ENCODE data around the gene KCNC3.

- TF ChIP-seq CTCF (conservative IDR thresholded peaks at IDR 0.05; ENCODE audit: low read depth in 2 of 2) (no peak), EZH2 (IDR thresholded peaks at IDR 0.05; ENCODE audit: low read depth, unreplicated experiment) (no peak), POLR2AphosphoS5 (IDR thresholded peaks at IDR 0.05; ENCODE audit: low read depth) (no peak), NANOG (IDR thresholded peaks at IDR 0.05; ENCODE audit: borderline replicate concordance) (no peak), EZH2phosphoT487 (IDR thresholded peaks at IDR 0.05; ENCODE audit: unreplicated experiment) (no peak)
- TF ChIP-seq, protein P1, sequence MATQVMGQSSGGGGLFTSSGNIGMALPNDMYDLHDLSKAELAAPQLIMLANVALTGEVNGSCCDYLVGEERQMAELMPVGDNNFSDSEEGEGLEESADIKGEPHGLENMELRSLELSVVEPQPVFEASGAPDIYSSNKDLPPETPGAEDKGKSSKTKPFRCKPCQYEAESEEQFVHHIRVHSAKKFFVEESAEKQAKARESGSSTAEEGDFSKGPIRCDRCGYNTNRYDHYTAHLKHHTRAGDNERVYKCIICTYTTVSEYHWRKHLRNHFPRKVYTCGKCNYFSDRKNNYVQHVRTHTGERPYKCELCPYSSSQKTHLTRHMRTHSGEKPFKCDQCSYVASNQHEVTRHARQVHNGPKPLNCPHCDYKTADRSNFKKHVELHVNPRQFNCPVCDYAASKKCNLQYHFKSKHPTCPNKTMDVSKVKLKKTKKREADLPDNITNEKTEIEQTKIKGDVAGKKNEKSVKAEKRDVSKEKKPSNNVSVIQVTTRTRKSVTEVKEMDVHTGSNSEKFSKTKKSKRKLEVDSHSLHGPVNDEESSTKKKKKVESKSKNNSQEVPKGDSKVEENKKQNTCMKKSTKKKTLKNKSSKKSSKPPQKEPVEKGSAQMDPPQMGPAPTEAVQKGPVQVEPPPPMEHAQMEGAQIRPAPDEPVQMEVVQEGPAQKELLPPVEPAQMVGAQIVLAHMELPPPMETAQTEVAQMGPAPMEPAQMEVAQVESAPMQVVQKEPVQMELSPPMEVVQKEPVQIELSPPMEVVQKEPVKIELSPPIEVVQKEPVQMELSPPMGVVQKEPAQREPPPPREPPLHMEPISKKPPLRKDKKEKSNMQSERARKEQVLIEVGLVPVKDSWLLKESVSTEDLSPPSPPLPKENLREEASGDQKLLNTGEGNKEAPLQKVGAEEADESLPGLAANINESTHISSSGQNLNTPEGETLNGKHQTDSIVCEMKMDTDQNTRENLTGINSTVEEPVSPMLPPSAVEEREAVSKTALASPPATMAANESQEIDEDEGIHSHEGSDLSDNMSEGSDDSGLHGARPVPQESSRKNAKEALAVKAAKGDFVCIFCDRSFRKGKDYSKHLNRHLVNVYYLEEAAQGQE (IDR thresholded peaks at IDR 0.05; ENCODE audit: unreplicated experiment), result no peak
Observed at GRCh38 chr19:50371914-50372475, 42.8 kb upstream of the KCNC3 start.
